Adrenal gland (tissue), 12 donors: ENCODE data around the gene SIX3. TPM values are rescaled to one million over a fixed set of nuclear protein-coding genes. Genes with fewer than 3 reads are reported as not detected.
A peak's percentile ranks its signal among the peaks of the same experiment; 100 is the strongest.

Experiments
- DNase-seq, 7 donors: peaks; one replicate each; pipeline ENCODE4 v3.0.0-alpha.2; 2019 to 2020
- H3K27ac ChIP-seq, 5 donors: fragments of 200-600 bp; sonication (generic) in 4 of 5; 1 replicate in 3 of 5; 2 replicates in 2 of 5; pipeline versions ENCODE4 v1.5.1 to v1.8.0; 2016 to 2020; ENCODE audit warnings: mild to moderate bottlenecking in 1 of 5
- H3K27me3 ChIP-seq: fragments of 200-600 bp; 2 replicates; pipeline ENCODE4 v1.8.0; 2021
- H3K36me3 ChIP-seq, 2 donors: fragments of 200-600 bp; replicated peaks in 1 of 2; 1 replicate in 1 of 2; 2 replicates in 1 of 2; pipeline versions ENCODE4 v1.5.1 to v1.8.0; 2018 to 2022
- H3K4me1 ChIP-seq, 2 donors: fragments of 200-600 bp; replicated peaks in 1 of 2; 1 replicate in 1 of 2; 2 replicates in 1 of 2; pipeline versions ENCODE4 v1.5.1 to v1.8.0; 2018 to 2021
- H3K4me3 ChIP-seq, 4 donors: fragments of 200-600 bp; sonication (generic) in 3 of 4; one replicate each; pipeline ENCODE4 v1.5.1; 2016 to 2018
- H3K9me3 ChIP-seq, 3 donors: fragments of 200-600 bp; sonication (generic) in 1 of 3; replicated peaks in 1 of 3; 1 replicate in 2 of 3; 2 replicates in 1 of 3; pipeline versions ENCODE4 v1.5.1 to v1.8.0; 2016 to 2021
- CTCF ChIP-seq, 6 experiments: fragments of 450-650 bp in 4 of 6; fragments of 200-600 bp in 2 of 6; sonication (generic) in 1 of 6; IDR thresholded peaks; 1 replicate in 5 of 6; 2 replicates in 1 of 6; pipeline versions ENCODE4 v1.5.1 to v1.8.0; 2016 to 2021; ENCODE audit warnings: antibody characterized with exemption in 6 of 6, mild to moderate bottlenecking in 2 of 6, moderate library complexity in 1 of 6
- POLR2A ChIP-seq, 2 donors: fragments of 450-650 bp; IDR thresholded peaks; one replicate each; pipeline ENCODE4 v1.6.1; 2017; ENCODE audit warnings: antibody characterized with exemption in 2 of 2, mild to moderate bottlenecking in 2 of 2, moderate library complexity in 1 of 2
- WGBS, 4 donors: extraction: QIAGEN DNeasy Blood & Tissue Kit in 2 of 4; methylation state at CpG; one replicate each; pipeline versions ENCODE4 v1.1.5 to v1.1.7; 2013 to 2017; 5-methylcytosine and 5-hydroxymethylcytosine counted together
- intact Hi-C, 2 donors: fragments of 100-400 bp; cut with DNase I; formaldehyde crosslinking; loops; one replicate each; pipeline versions ENCODE4 v1.14.1 to v1.15.0; 2022 to 2023
- polyA plus RNA-seq, 3 donors: library from polyadenylated mRNA; stranded (reverse); fragments of 200-250 nt in 2 of 3; fragments of 350-450 nt in 1 of 3; fragmentation: Illumina TruSeq in 1 of 3; extraction: RNeasy Lipid Tissue Mini Kit (QIAGEN cat#74804) in 1 of 3; gene quantifications; one replicate each; pipeline ENCODE4 v1.2.3, GENCODE V29; 2013 to 2014
- total RNA-seq, 9 donors: library from RNA; depleted of rRNA in 4 of 9; stranded (reverse); fragments of >200 nt in 4 of 9; fragments of 120-200 nt in 1 of 9; fragmentation: NEBNext Ultra II Directional in 1 of 9; extraction: Animal tissue kit (Norgen Biotek cat#: 25700) in 1 of 9; gene quantifications; one replicate each; pipeline versions ENCODE4 v1.1.0 to v1.2.4, GENCODE V29; 2013 to 2023
- donor health status: healthy with polysubstance abuse.
- donor health status: Bipolar disorder and iron deficiency.
- donor health status: DM: yes; HTN: yes; CAD: no.
- donor health status: DM: no; HTN: no; CAD: no.
- donor health status: DM: no; HTN: no; CAD: no.
- donor health status: DM: yes; HTN: yes; CAD: no.

The SIX3 gene
- total and polyA plus RNA-seq, 12 donors = not detected

DNA sequence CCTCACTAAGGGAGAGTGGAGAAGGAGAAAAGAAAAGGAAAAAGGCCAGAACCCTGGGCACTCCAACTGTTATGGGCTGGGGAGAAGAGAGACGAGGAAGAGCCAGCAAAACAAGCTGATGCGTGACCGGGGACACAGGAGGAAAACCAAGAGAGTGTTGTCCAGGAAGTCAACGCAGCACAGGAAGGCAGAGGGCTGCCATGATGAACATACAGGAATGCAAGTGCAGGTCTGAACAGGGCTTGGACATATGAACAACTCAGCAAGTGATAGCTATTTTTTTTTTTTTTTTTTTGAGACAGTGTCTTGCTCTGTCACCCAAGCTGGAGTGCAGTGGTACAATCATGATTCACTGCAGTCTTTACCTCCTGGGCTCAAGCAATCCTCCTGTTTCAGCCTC, 28.4 kb downstream of the SIX3 start:
- H3K4me3 ChIP-seq = no peak overlapping the region
- H3K9me3 ChIP-seq = no peaks in the 10 kb centered on the region
- no peak for DNase-seq
- no peak for TF ChIP-seq CTCF (IDR thresholded peaks at IDR 0.05)
- no peak for TF ChIP-seq POLR2A (IDR thresholded peaks at IDR 0.05)
- intact Hi-C loops = no loop called here
- no peaks in the 10 kb centered on the region for H3K36me3 ChIP-seq
- WGBS, 4 donors = 86 to 92% (median 90%) methylated on average over 4 of the region's 4 CpGs
- H3K4me1 ChIP-seq = no peaks in the 10 kb centered on the region
- peaks cover 20% of the 10 kb centered on the region for H3K27me3 ChIP-seq
- no peak overlapping the region for H3K27ac ChIP-seq

- Histone ChIP-seq H3K27me3 (peaks cover 19% of the 10 kb centered on the region), H3K36me3 (no peaks in the 10 kb centered on the region), H3K9me3 (no peaks in the 10 kb centered on the region), H3K27ac (no peak overlapping the region), H3K4me1 (no peaks in the 10 kb centered on the region), H3K4me3 (no peak overlapping the region)
- WGBS, 4 donors = 54 to 81% (median 66%) methylated on average over 9 to 15 of the region's 15 CpGs
- intact Hi-C loops = no loop called here
- DNase-seq = peak in 3 of 7 donors; percentile 70 to 90 (median 72)
- TF ChIP-seq POLR2A (IDR thresholded peaks at IDR 0.05) = no peak
- TF ChIP-seq CTCF (IDR thresholded peaks at IDR 0.05) = no peak
Observed at GRCh38 chr2:44970846-44971450, 29.4 kb downstream of the SIX3 start.

DNA sequence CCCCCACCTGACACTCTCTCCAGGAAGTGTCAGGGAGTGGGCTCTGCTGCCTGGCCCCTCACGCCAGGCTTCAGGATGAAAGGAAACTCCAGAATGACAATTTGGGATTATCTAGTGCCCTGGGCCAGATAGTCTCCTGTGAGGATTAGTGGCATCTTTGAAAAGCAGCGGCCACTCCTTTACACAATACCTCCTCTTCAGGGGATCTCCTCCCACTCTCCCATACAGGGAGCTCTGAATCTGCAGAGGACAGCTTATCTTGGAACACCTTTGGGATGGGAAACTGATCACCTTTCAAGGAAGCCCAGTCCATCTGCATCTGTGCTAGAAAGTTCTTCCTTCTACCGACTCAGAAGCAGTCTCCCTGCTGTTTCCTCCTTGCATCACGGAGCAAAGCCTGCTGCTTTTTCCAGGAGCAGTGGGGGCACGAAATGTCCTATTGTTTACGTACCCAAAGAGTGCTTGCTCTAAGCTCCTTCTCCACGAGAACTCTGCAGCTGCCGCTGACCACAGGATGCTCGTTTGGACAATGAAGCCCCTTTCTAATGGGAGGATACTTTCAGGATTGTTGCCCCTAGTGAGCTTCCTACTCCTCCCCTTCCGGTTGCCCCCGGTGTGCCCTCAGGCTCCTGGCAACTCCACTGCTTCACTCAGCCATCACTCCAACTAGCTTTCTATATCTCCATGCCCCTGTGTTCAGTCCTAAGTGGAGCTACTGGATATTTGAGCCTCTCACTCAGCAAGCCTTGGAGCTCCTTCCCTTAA, 31.5 kb downstream of the SIX3 start:
- Histone ChIP-seq H3K36me3 (no peaks in the 10 kb centered on the region), H3K4me3 (no peak overlapping the region), H3K9me3 (no peaks in the 10 kb centered on the region), H3K4me1 (no peaks in the 10 kb centered on the region), H3K27me3 (peaks cover 30% of the 10 kb centered on the region), H3K27ac (no peak overlapping the region)
- no peak for TF ChIP-seq CTCF (IDR thresholded peaks at IDR 0.05)
- TF ChIP-seq POLR2A (IDR thresholded peaks at IDR 0.05) = no peak
- 29 to 52% (median 41%) methylated on average over 11 of the region's 11 CpGs for WGBS, 4 donors
- no peak for DNase-seq
- intact Hi-C loops = no loop called here

- peak in 2 of 7 donors; percentile 35 to 38 for DNase-seq
- H3K27ac ChIP-seq = no peak overlapping the region
- intact Hi-C loops = no loop called here
- H3K4me3 ChIP-seq = no peak overlapping the region
- WGBS, 4 donors = 56 to 68% (median 65%) methylated on average over 5 to 6 of the region's 6 CpGs
- H3K9me3 ChIP-seq = no peaks in the 10 kb centered on the region
- H3K27me3 ChIP-seq = peaks cover 30% of the 10 kb centered on the region
- no peaks in the 10 kb centered on the region for H3K36me3 ChIP-seq
- peak in 3 of 6 experiments; percentile 8 to 47 (median 31) for TF ChIP-seq CTCF (IDR thresholded peaks at IDR 0.05)
- no peak for TF ChIP-seq POLR2A (IDR thresholded peaks at IDR 0.05)
- H3K4me1 ChIP-seq = no peaks in the 10 kb centered on the region
Observed at GRCh38 chr2:44974064-44974715, 32.7 kb downstream of the SIX3 start.
